EH (cell line): ENCODE data around the gene MGST1.
A peak's percentile ranks its signal among the peaks of the same experiment; 100 is the strongest.
"Not testable (repeated sequence)": the region's sequence is repeated elsewhere in the genome, so short reads cannot be mapped to it uniquely, and the experiment has no call there.

Experiments used
- DNase-seq: peaks from one replicate; pipeline ENCODE4 v3.0.0-alpha.2; 2015; ENCODE audit warnings: low read depth

The MGST1 gene

GRCh38 chr12:16352481-16352880, 5.0 kb downstream of the MGST1 start:
- peak; percentile 82 for DNase-seq

DNA sequence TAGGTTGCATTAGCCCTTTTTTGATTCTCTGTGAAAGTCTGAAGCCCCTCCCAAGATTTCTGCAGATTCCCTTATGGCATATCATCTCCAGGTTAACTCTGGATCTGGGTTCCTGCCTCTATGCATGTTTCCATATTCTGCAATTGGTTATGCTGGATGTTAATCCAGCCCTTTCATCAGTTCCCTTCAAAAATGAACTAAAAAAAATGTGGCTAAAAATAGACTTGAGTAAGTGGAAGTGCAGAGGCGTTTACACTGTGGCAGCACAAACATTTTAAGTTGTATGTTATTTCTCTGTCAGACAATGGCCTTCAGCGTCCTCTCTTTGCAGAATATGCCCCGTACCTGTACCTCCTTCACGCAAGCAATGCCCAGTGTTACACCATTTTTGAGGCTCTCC, 11.4 kb downstream of the MGST1 start:
- DNase-seq = peak; percentile 43

GRCh38 chr12:16359512-16360491, 12.4 kb downstream of the MGST1 start:
- DNase-seq = peak; percentile 61

DNA sequence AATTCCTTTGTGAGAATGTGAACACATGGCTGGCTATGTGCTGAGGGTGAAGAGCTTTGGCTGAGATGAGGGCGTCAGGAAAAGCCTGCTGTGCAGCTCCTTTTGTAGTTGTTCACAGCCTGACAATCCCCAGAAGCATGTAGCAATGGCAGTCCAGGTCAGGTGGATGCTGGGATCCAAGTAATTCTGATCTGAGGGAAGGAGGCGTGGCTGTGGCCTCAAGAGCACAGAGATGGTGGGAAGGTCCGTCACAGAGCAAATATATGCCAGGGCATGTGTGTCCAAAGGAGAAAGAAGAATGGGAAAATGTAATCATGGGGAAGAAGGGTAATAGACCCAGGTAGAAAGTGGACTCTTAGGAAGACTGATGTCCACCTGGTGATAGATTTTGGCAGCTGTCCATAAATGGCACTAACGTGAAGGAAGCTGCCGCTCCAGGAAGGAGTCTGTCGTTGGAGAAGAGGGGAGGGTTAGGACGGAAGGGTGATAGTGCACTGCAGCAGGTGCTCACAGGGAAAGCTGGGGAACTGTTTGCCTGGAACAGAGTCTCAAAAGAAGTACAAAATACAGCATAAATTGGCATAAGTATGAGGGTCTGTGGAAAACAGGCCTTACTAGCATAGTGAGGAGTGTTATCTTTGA, 13.8 kb downstream of the MGST1 start:
- DNase-seq = no peak

- no peak for DNase-seq
Measured at GRCh38 chr12:16362550-16362949, 15.1 kb downstream of the MGST1 start.

DNA sequence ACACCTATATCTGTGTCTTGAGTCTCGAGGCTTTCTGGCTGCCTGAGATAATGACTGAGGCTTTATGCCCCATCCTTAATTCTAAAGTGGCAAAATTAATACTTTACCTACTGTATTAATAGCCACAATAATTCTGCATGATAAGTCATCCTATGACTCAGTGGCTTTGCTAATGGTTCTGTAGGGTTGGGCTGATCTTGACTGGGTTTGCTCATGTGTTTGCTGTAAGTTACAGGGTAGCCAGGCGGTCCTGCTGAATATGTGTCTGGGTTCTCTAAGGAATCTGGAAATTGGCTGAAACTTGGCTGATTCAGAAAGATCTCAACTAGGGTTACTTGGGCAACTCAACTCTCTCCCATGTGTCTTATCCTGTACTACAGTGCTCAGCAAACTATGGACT, 21.7 kb downstream of the MGST1 start:
- DNase-seq = no peak

- no peak for DNase-seq
Measured at GRCh38 chr12:16370096-16370495, 22.7 kb downstream of the MGST1 start.

DNA sequence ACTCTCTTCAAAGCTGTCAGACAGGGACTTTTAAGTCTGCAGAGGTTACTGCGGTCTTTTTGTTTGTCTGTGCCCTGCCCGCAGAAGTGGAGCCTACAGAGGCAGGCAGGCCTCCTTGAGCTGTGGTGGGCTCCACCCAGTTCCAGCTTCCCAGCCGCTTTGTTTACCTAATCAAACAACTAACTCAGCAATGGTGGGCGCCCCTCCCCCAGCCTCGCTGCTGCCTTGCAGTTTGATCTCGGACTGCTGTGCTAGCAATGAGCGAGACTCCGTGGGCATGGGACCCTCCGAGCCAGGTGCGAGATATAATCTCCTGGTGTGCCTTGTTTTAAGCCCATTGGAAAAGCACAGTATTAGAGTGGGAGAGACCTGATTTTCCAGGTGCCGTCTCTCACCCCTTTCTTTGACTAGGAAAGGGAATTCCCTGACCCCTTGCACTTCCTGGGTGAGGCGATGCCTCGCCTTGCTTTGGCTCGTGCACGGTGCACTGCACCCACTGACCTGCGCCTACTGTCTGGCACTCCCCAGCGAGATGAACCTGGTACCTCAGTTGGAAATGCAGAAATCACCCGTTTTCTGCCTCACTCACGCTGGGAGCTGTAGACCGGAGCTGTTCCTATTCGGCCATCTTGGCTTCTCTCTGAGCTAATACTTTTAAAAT, 35.3 kb downstream of the MGST1 start:
- DNase-seq = not testable (repeated sequence)

- no peak for DNase-seq
Measured at GRCh38 chr12:16384732-16385131, 37.3 kb downstream of the MGST1 start.

DNA sequence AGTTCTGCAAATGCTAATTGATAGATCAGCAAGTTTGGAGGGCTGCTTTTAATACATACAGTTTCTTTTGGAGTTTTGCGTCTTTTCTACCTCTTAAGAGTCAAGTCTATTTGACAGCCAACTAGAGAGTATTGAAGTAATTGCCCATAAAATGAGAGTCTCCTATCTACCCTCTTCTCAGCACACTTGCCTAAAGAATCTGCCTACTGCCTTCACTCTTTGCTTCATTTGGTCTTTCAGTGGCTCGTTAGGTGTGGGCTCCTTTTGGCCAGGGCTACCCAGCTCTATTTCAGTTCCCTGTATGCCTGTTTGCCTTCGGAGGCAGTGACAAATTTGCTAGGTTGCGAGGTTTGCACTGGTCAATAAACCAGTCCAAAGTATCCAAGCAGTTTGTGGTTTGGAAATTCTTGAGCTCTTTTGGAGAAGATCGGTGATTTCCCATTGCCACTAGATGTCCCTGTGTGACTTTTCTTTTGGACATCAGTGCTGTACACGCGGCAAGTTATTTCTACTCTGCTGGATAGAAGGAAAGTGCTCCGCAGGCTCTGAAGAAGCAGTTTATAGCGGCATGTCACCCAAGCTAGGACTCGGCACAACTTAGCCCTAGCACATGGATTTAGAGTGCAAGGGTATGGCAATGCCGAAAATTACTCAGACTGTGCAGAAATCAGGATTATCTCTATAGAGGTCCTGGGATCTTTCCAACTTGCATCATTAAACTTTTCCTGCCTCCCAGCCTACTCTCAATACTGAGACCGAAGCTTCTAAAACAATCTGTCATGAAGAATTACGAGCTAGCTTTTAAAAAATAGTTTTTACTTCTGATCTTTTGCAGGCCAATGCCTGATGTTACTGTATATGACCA, 38.6 kb downstream of the MGST1 start:
- DNase-seq = peak; percentile 70

GRCh38 chr12:16387919-16388318, 40.5 kb downstream of the MGST1 start:
- DNase-seq = no peak

DNA sequence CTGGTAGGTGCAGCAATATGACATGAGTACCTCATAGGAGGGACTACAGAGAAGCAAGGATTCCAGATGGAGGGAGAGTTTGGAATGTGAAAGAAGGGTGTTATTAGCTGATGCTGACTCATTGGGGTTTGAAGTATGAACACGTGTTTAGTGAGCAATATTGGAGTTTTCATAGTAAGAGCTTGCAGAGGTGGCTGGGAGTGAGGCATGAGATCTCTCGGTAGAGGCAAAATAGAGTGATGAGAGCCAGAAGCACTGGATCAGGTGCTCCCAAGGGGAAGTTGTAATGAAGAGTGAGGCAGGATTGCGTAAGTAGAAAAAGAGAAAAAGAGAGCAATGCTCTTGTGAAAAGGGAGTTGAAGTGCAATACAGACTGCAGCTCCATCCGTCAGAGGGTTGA, 42.1 kb downstream of the MGST1 start:
- DNase-seq = peak; percentile 62

- DNase-seq = no peak
Measured at GRCh38 chr12:16392846-16393535, 45.5 kb downstream of the MGST1 start.

DNA sequence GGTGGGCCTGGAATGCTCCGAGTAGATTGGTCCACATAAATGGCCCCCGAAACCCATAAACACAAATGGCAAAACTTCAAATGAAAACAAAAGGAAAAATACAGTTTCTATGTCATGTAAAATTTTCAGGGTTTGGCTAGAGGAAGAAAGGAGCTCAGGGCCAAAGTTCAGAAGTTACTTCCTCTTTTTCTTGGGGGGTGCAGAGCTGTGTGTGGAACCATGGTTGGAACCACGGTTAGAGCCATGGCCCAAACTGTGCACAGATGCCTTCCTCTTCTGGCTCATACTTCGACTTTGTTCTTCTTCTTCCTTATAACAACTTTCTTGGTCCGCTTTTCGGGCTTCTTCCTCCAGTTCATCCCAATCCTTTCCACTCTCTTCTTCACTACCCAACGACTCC, 51.7 kb downstream of the MGST1 start:
- DNase-seq = no peak

GRCh38 chr12:16401835-16402234, 54.4 kb downstream of the MGST1 start:
- DNase-seq = not testable (repeated sequence)

DNA sequence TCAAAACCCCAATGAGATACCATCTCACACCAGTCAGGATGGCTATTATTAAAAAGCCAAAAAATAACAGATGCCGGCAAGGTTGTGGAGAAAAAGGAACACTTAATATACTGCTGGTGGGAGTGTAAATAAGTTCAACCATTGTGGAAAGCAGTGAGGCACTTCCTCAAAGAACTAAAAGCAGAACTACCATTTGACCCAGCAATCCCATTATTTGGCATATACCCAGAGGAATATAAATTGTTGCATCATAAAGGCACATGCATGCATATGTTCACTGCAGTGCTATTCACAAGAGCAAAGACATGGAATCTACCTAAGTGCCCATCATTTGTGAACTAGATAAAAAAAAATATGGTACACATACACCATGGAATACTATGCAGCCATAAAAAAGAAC, 59.9 kb downstream of the MGST1 start:
- DNase-seq = no peak
